ENCODE results near the gene DYTN. TPM values are rescaled to one million over a fixed set of nuclear protein-coding genes. Genes with fewer than 3 reads are reported as not detected.

Gene DYTN
- total RNA-seq, 1 donor from 2014 or later, result 3.1 TPM

DNA sequence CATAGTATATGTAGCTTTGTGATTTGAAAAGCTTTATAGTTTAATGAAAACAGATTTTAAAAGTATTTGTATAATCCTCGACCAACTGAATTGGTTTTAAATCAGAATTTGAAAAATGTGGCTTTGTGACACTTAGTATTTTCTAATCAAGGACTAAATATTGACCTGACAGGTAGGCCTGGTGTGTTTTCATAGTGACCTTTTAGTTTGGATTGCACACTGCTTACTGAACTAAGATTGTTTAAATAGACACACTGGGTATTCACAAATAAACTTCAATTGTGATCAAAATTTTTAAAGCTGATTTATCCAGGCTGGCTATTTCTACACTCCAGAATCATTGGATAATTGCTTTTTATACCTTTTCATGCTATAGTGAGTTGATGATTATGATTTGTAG, 107.7 kb downstream of the DYTN start:
- Mint-ChIP-seq H3K27me3 (ENCODE audit: unreplicated experiment) (no peaks in the 10 kb centered on the region), H3K4me1 (ENCODE audit: unreplicated experiment) (no peaks in the 10 kb centered on the region), H3K36me3 (ENCODE audit: low read depth, unreplicated experiment) (no peaks in the 10 kb centered on the region), H3K27ac (ENCODE audit: unreplicated experiment) (no peak overlapping the region), H3K9me3 (ENCODE audit: unreplicated experiment) (no peaks in the 10 kb centered on the region), H3K4me3 (ENCODE audit: unreplicated experiment) (no peak overlapping the region)
- DNase-seq (ENCODE audit: low spot score), result no peak
- TF ChIP-seq, protein P1, sequence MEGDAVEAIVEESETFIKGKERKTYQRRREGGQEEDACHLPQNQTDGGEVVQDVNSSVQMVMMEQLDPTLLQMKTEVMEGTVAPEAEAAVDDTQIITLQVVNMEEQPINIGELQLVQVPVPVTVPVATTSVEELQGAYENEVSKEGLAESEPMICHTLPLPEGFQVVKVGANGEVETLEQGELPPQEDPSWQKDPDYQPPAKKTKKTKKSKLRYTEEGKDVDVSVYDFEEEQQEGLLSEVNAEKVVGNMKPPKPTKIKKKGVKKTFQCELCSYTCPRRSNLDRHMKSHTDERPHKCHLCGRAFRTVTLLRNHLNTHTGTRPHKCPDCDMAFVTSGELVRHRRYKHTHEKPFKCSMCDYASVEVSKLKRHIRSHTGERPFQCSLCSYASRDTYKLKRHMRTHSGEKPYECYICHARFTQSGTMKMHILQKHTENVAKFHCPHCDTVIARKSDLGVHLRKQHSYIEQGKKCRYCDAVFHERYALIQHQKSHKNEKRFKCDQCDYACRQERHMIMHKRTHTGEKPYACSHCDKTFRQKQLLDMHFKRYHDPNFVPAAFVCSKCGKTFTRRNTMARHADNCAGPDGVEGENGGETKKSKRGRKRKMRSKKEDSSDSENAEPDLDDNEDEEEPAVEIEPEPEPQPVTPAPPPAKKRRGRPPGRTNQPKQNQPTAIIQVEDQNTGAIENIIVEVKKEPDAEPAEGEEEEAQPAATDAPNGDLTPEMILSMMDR (IDR thresholded peaks at IDR 0.05; ENCODE audit: unreplicated experiment), result no peak

DNA sequence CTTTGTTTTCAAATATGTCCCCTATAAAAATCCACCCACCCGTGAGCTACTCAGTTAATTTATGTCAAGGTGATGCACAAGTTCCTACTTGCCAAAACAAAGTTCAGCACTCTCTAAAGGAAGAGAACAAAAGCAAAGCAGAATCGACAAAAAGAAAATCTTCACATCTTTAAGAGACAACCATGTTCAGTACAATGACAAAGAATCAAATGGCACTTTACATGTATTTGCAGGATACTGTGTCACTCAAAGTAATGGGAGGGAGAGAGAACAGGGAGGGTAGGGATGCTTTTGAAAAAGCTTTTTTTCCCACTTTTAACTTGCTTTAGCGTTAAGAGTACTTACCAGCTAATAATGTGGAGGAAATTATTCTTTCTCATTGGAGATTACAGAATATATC, 115.0 kb downstream of the DYTN start:
- Mint-ChIP-seq H3K4me3 (ENCODE audit: unreplicated experiment) (no peak overlapping the region), H3K27ac (ENCODE audit: unreplicated experiment) (no peak overlapping the region), H3K27me3 (ENCODE audit: unreplicated experiment) (no peaks in the 10 kb centered on the region), H3K4me1 (ENCODE audit: unreplicated experiment) (no peaks in the 10 kb centered on the region), H3K36me3 (ENCODE audit: low read depth, unreplicated experiment) (no peaks in the 10 kb centered on the region), H3K9me3 (ENCODE audit: unreplicated experiment) (no peaks in the 10 kb centered on the region)
- TF ChIP-seq, protein P1 (IDR thresholded peaks at IDR 0.05; ENCODE audit: unreplicated experiment), result no peak
- DNase-seq (ENCODE audit: low spot score), result no peak

Other genes starting within 250 kb of the DYTN start
- gene FAM237A, start 75.9 kb downstream of the DYTN start, total RNA-seq (ENCODE audit: unreplicated experiment), result not detected
- gene MDH1B, start 46.9 kb upstream of the DYTN start, total RNA-seq (ENCODE audit: unreplicated experiment), result 2.3 TPM
- gene FASTKD2, start 47.2 kb upstream of the DYTN start, total RNA-seq (ENCODE audit: unreplicated experiment), result 20.1 TPM
- gene CPO, start 221.1 kb upstream of the DYTN start, total RNA-seq (ENCODE audit: unreplicated experiment), result not detected

Data from endothelial cell (in vitro differentiated cells).